Fibroblast of lung (primary cell): ENCODE data around the gene URI1. TPM values are rescaled to one million over a fixed set of nuclear protein-coding genes. Genes with fewer than 3 reads are reported as not detected.
"Not testable (repeated sequence)": the region's sequence is repeated elsewhere in the genome, so short reads cannot be mapped to it uniquely, and the experiment has no call there.

Experiments used
- DNase-seq, 2 donors: peaks; one replicate each; pipeline versions ENCODE4 v3.0.0 to v3.0.0-alpha.2; 2010; ENCODE audit warnings: low read depth in 2 of 2
- H2AFZ ChIP-seq: 2 replicates; pipeline ENCODE4 v1.5.1; 2012; ENCODE audit warnings: low read length, control low read depth, inconsistent platforms
- H3K27ac ChIP-seq: 2 replicates; pipeline ENCODE4 v1.5.1; 2011; ENCODE audit warnings: low read length, control low read depth; ENCODE audit not compliant: insufficient read depth
- H3K27me3 ChIP-seq: 2 replicates; pipeline ENCODE4 v1.5.1; 2011; ENCODE audit warnings: mild to moderate bottlenecking, low read length; ENCODE audit not compliant: control insufficient read depth, insufficient read depth
- H3K36me3 ChIP-seq: 2 replicates; pipeline ENCODE4 v1.5.1; 2011; ENCODE audit warnings: low read length; ENCODE audit not compliant: control insufficient read depth, insufficient read depth
- H3K4me1 ChIP-seq: 2 replicates; pipeline ENCODE4 v1.5.1; 2011; ENCODE audit warnings: low read length; ENCODE audit not compliant: control insufficient read depth, insufficient read depth; ENCODE audit errors: extremely low read depth
- H3K4me2 ChIP-seq: 2 replicates; pipeline ENCODE4 v1.5.1; 2011; ENCODE audit warnings: low read length, control low read depth; ENCODE audit not compliant: insufficient read depth; ENCODE audit errors: extremely low read depth
- H3K4me3 ChIP-seq, 4 experiments: fragments of 200-600 bp in 1 of 4; sonication (generic) in 1 of 4; replicated peaks in 1 of 4; 2 replicates each; pipeline ENCODE4 v1.5.1; 2011 to 2016; ENCODE audit warnings: low read length in 4 of 4, low read depth in 3 of 4, mild to moderate bottlenecking in 3 of 4, control low read depth in 2 of 4, inconsistent platforms in 1 of 4, mixed read lengths in 1 of 4; ENCODE audit not compliant: insufficient read depth in 1 of 4; ENCODE audit errors: control extremely low read depth in 1 of 4
- H3K79me2 ChIP-seq: 2 replicates; pipeline ENCODE4 v1.5.1; 2012; ENCODE audit warnings: mild to moderate bottlenecking, low read length, inconsistent platforms; ENCODE audit not compliant: control insufficient read depth, insufficient read depth
- H3K9ac ChIP-seq: 2 replicates; pipeline ENCODE4 v1.5.1; 2011; ENCODE audit warnings: mild to moderate bottlenecking, low read length, control low read depth; ENCODE audit not compliant: insufficient read depth
- H3K9me3 ChIP-seq: 2 replicates; pipeline ENCODE4 v1.5.1; 2012; ENCODE audit warnings: low read depth, low read length; ENCODE audit not compliant: control insufficient read depth, insufficient read depth
- H4K20me1 ChIP-seq: 2 replicates; pipeline ENCODE4 v1.5.1; 2011; ENCODE audit warnings: low read length; ENCODE audit not compliant: control insufficient read depth, insufficient read depth; ENCODE audit errors: extremely low read depth
- CTCF ChIP-seq, 2 donors: IDR thresholded peaks in 1 of 2; conservative IDR thresholded peaks in 1 of 2; 1 replicate in 1 of 2; 2 replicates in 1 of 2; pipeline ENCODE4 v1.5.1; 2011 to 2012; ENCODE audit warnings: low read length in 2 of 2, control low read depth in 1 of 2, inconsistent platforms in 1 of 2, low read depth in 1 of 2, mild to moderate bottlenecking in 1 of 2
- EZH2 ChIP-seq: IDR thresholded peaks from 2 replicates; pipeline ENCODE4 v1.5.1; 2012; ENCODE audit warnings: low read length, control low read depth, mild to moderate bottlenecking; ENCODE audit errors: missing control alignments
- polyA plus RNA-seq, 2 donors: library from polyadenylated mRNA; depleted of rRNA in 1 of 2; stranded (reverse) in 1 of 2; unstranded in 1 of 2; fragments of >200 nt; gene quantifications; 2 replicates each; pipeline ENCODE4 v1.2.1, GENCODE V29; 2011 to 2012; ENCODE audit warnings: missing spikeins in 1 of 2
- total RNA-seq: library from RNA; depleted of rRNA; stranded (reverse); fragments of >200 nt; gene quantifications from 2 replicates; pipeline ENCODE4 v1.2.1, GENCODE V29; 2014

Gene URI1
- total and polyA plus RNA-seq, 2 donors (not counting 1 experiment from before 2014, with no cell fraction given): 62.6 to 77.4 TPM

- TF ChIP-seq EZH2 (no peak), CTCF (conservative IDR thresholded peaks at IDR 0.05 in 1 of 2, IDR thresholded peaks at IDR 0.05 in 1 of 2; ENCODE audit: low read depth in 1 of 2, low read length in 2 of 2) (no peak)
- H3K4me2 ChIP-seq: no peak overlapping the region
- H4K20me1 ChIP-seq: no peaks in the 10 kb centered on the region
- H3K27ac ChIP-seq: no peak overlapping the region
- H3K36me3 ChIP-seq: no peaks in the 10 kb centered on the region
- peaks cover 65% of the 10 kb centered on the region for H3K79me2 ChIP-seq
- no peak overlapping the region for H3K4me3 ChIP-seq
- H3K9me3 ChIP-seq: no peaks in the 10 kb centered on the region
- H3K27me3 ChIP-seq: no peaks in the 10 kb centered on the region
- no peak overlapping the region for H3K9ac ChIP-seq
- H3K4me1 ChIP-seq: peaks cover 3% of the 10 kb centered on the region
- DNase-seq: no peak
- no peak overlapping the region for H2AFZ ChIP-seq
Observed at GRCh38 chr19:29947871-29948270, 5.8 kb downstream of the URI1 start.

GRCh38 chr19:29948759-29949470 is 6.9 kb downstream of the URI1 start:
- not testable (repeated sequence) for DNase-seq, H4K20me1 ChIP-seq, H3K27ac ChIP-seq, H3K36me3 ChIP-seq, H3K4me2 ChIP-seq, H3K9ac ChIP-seq, H3K9me3 ChIP-seq, H3K27me3 ChIP-seq, H2AFZ ChIP-seq, H3K4me1 ChIP-seq, H3K4me3 ChIP-seq
- peaks cover 62% of the 10 kb centered on the region for H3K79me2 ChIP-seq

- Histone ChIP-seq H3K36me3 (no peaks in the 10 kb centered on the region), H3K27me3 (no peaks in the 10 kb centered on the region), H3K79me2 (peaks cover 47% of the 10 kb centered on the region), H2AFZ (no peak overlapping the region), H3K9me3 (no peaks in the 10 kb centered on the region), H4K20me1 (no peaks in the 10 kb centered on the region), H3K27ac (no peak overlapping the region), H3K4me1 (no peaks in the 10 kb centered on the region), H3K9ac (no peak overlapping the region), H3K4me2 (no peak overlapping the region), H3K4me3 (no peak overlapping the region)
- no peak for DNase-seq
- TF ChIP-seq EZH2: no peak
- no peak for TF ChIP-seq CTCF (conservative IDR thresholded peaks at IDR 0.05 in 1 of 2, IDR thresholded peaks at IDR 0.05 in 1 of 2; ENCODE audit: low read depth in 1 of 2, low read length in 2 of 2)
Observed at GRCh38 chr19:29952177-29952576, 10.1 kb downstream of the URI1 start.
